ENCODE results near the gene SNTN. TPM values are rescaled to one million over a fixed set of nuclear protein-coding genes. Genes with fewer than 3 reads are reported as not detected.

SNTN gene
- total RNA-seq, 2 experiments from 2014 or later: not detected

DNA sequence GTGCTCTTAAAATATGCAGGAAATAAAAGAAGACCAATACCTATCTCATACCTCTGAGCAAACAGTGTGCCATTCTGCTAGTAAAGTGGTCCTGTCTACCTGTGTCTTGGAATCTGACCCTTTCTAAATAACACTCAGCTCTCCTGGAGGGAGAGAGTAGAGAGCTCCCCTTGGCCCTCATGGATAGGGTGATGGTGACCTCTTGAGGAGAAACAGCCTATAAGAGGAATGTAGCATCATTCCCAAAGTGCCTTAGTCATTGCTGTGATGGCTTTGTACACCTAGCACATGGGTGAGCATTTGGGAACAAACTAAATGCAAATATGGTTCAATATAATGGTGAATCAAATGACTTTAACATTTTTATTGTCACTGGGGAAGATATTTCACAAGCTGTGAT is 10.0 kb downstream of the SNTN start:
- ChIA-PET CTCF (no interaction called here), POLR2A (no interaction called here)
- no peaks in the 10 kb centered on the region for H3K4me1 Mint-ChIP-seq (ENCODE audit: low read depth)
- no peak overlapping the region for H3K4me3 Mint-ChIP-seq
- no peak overlapping the region for H3K27ac Mint-ChIP-seq
- DNase-seq: no peak
- H3K27me3 Mint-ChIP-seq: no peaks in the 10 kb centered on the region
- ATAC-seq: no peak
- TF ChIP-seq, protein P1, sequence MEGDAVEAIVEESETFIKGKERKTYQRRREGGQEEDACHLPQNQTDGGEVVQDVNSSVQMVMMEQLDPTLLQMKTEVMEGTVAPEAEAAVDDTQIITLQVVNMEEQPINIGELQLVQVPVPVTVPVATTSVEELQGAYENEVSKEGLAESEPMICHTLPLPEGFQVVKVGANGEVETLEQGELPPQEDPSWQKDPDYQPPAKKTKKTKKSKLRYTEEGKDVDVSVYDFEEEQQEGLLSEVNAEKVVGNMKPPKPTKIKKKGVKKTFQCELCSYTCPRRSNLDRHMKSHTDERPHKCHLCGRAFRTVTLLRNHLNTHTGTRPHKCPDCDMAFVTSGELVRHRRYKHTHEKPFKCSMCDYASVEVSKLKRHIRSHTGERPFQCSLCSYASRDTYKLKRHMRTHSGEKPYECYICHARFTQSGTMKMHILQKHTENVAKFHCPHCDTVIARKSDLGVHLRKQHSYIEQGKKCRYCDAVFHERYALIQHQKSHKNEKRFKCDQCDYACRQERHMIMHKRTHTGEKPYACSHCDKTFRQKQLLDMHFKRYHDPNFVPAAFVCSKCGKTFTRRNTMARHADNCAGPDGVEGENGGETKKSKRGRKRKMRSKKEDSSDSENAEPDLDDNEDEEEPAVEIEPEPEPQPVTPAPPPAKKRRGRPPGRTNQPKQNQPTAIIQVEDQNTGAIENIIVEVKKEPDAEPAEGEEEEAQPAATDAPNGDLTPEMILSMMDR (IDR thresholded peaks at IDR 0.05): no peak
- no peaks in the 10 kb centered on the region for H3K36me3 Mint-ChIP-seq (ENCODE audit: low read depth)
- intact Hi-C loops (cut with micrococcal nuclease): no loop called here
- H3K9me3 Mint-ChIP-seq: no peaks in the 10 kb centered on the region

- no peaks in the 10 kb centered on the region for H3K9me3 Mint-ChIP-seq
- intact Hi-C loops (cut with micrococcal nuclease): no loop called here
- ATAC-seq (no peak), DNase-seq (no peak)
- H3K4me1 Mint-ChIP-seq (ENCODE audit: low read depth): no peaks in the 10 kb centered on the region
- ChIA-PET POLR2A (no interaction called here), CTCF (no interaction called here)
- H3K4me3 Mint-ChIP-seq: no peak overlapping the region
- H3K36me3 Mint-ChIP-seq (ENCODE audit: low read depth): no peaks in the 10 kb centered on the region
- TF ChIP-seq, protein P1 (IDR thresholded peaks at IDR 0.05): no peak
- no peak overlapping the region for H3K27ac Mint-ChIP-seq
- H3K27me3 Mint-ChIP-seq: peaks cover 2% of the 10 kb centered on the region
These were observed 18.1 kb downstream of the SNTN start for GRCh38 chr3:63670544-63670943.

DNA sequence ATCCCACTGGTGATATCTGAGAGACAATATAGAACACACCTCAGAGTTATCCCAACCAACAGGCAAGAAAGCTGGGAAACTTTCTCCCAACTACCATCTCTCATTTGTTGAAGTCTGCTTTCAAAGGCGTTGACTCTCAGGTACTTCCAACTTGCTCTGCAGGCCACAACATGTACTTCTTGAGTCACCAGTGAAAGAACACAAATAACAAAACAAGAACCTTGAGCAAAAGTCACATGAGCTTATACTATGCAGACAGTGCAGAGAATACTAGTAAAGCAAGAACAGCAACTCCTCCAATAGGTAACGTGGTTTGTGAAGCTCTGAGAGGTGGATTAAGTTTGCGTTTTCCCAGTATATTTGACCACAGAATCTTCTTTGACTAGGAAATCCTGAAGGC is 20.6 kb downstream of the SNTN start:
- no peak for ATAC-seq
- Mint-ChIP-seq H3K27ac (no peak overlapping the region), H3K27me3 (peaks cover 2% of the 10 kb centered on the region), H3K36me3 (ENCODE audit: low read depth) (no peaks in the 10 kb centered on the region), H3K9me3 (no peaks in the 10 kb centered on the region), H3K4me3 (no peak overlapping the region), H3K4me1 (ENCODE audit: low read depth) (no peaks in the 10 kb centered on the region)
- TF ChIP-seq, protein P1 (IDR thresholded peaks at IDR 0.05): no peak
- DNase-seq: no peak
- ChIA-PET POLR2A (no interaction called here), CTCF (no interaction called here)
- intact Hi-C loops (cut with micrococcal nuclease): no loop called here

GRCh38 chr3:63674586-63674985 is 22.1 kb downstream of the SNTN start:
- ChIA-PET CTCF (no interaction called here), POLR2A (no interaction called here)
- H3K36me3 Mint-ChIP-seq (ENCODE audit: low read depth): no peaks in the 10 kb centered on the region
- no peaks in the 10 kb centered on the region for H3K9me3 Mint-ChIP-seq
- DNase-seq (no peak), ATAC-seq (no peak)
- TF ChIP-seq, protein P1 (IDR thresholded peaks at IDR 0.05): no peak
- no peak overlapping the region for H3K27ac Mint-ChIP-seq
- H3K4me3 Mint-ChIP-seq: no peak overlapping the region
- intact Hi-C loops (cut with micrococcal nuclease): no loop called here
- peaks cover 2% of the 10 kb centered on the region for H3K27me3 Mint-ChIP-seq
- H3K4me1 Mint-ChIP-seq (ENCODE audit: low read depth): no peaks in the 10 kb centered on the region

GRCh38 chr3:63679186-63679585 is 26.7 kb downstream of the SNTN start:
- H3K4me1 Mint-ChIP-seq (ENCODE audit: low read depth): no peaks in the 10 kb centered on the region
- no peak overlapping the region for H3K27ac Mint-ChIP-seq
- ChIA-PET POLR2A (no interaction called here), CTCF (no interaction called here)
- H3K4me3 Mint-ChIP-seq: no peak overlapping the region
- DNase-seq: no peak
- TF ChIP-seq, protein P1 (IDR thresholded peaks at IDR 0.05): no peak
- intact Hi-C loops (cut with micrococcal nuclease): no loop called here
- no peaks in the 10 kb centered on the region for H3K9me3 Mint-ChIP-seq
- no peaks in the 10 kb centered on the region for H3K27me3 Mint-ChIP-seq
- no peaks in the 10 kb centered on the region for H3K36me3 Mint-ChIP-seq (ENCODE audit: low read depth)
- no peak for ATAC-seq

All from activated CD8-positive, alpha-beta T cell treated with anti-CD3 and anti-CD28 coated beads for 36 hours (primary cell).